ENCODE data around the gene RIC8B.

GRCh38 chr12:106743270-106743988 lies 31.1 kb upstream of the RIC8B start:
- TF ChIP-seq CTCF (IDR thresholded peaks at IDR 0.05) = no peak
- TF ChIP-seq POLR2AphosphoS5 (IDR thresholded peaks at IDR 0.05) = no peak
